NCI-H748 (cell line): ENCODE measurements around the gene TMEM144.

Experiments
- DNase-seq: peaks from one replicate; lab custom pipeline; 2025; ENCODE audit not compliant: unreplicated experiment; lab: John Stamatoyannopoulos, UW

The TMEM144 gene

GRCh38 chr4:158209825-158210807 is at the start of gene TMEM144:
Gene TMEM144 (plus strand): TSS chr4:158210486. CDS start chr4:158212668, 2,182 bp downstream.
- peak; percentile 60 for DNase-seq

DNA sequence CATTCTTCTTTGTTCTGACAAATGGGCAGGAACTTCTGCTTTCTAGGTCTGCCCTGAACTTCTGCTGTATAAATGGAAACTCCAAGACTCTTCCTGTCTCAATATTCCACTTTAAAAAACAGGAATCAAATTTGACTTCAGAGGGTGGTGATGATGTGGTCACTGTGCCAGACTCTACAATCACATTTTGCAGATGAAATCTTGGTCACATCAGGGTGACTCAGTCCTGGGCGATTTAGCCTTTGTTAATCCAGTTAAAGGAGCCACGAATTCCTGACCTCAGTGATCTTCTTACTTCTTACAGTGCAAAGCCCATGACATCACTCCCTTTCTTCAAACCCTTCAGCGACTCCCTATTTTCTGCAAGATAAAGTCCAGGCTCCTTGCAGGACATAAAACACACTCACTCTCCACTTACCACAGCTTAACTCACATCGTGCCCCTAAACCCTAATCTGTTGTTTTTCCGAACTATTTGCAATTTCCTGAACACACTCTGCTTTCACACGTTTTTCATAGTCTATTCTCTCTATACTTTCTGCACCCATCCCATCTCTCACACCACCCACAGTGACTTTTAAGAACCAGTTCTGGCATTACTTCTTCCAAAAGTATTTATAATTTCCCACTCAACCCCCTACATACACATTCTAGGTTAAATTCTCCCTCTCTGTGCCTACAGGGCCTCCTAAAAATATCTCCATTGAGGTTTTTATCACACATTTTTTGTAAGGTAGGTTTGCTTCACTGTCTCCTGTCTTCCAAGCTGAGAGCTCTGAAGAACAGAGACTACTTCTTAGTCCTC is 48.5 kb upstream of the TMEM144 start:
- DNase-seq = no peak

DNA sequence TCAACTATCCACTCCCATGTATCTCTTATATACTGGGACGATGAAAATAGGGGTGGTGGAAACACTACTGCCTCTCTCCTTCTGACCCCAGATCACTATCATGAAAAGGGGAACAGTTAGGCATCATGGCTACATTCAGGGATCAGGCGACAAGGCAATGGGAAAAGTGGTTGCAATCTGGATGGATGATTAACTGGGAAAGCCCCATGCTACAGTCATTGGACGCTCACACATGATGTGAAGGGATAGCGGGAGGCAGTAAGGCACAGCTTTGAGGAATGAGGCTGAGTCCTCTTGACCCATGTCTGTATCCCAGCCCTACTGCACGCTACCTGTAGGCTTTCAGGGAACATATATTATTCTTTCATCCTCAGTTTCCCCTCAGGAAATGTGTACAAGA is 47.7 kb upstream of the TMEM144 start:
- no peak for DNase-seq

DNA sequence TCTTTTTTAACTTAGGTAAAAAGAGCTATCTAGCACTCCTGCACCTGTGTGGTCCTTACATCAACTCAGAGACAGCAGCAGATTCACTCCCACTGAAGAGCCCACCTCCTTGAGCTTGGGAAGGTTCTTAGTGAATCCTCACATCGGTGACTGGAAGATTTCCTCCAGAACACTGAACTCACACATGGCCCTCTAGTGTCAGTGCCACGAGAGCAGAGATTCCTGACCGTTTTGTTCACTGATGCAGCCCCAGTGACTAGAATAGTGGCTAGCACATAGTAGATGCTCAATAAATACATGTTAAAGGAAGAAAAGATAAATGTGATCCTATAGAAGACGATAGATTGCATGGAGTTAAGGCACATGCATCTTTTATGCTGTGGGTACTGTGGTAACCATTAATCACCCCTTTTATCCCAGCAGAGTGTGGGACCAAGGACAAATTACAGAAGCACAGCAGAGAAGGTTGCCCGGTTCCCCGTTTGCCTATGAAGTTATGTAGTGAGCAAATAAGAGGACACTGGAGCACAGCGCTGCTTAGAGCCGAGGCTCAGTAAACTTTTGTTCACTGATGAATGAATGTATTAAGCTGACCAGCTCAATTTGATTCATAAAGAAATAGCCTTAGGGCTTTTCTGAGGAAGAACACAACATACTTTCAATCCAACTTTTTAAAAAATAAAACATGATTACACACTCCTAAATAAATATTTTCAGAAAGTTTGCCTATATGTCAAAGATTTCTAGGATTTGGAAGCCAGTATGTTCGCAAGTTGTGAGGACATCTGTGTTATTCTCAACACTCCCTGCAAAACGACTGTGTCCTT is 46.1 kb upstream of the TMEM144 start:
- no peak for DNase-seq

GRCh38 chr4:158164768-158165213 is 45.5 kb upstream of the TMEM144 start:
- DNase-seq = no peak

- DNase-seq = no peak
Measured at GRCh38 chr4:158166701-158167100, 43.6 kb upstream of the TMEM144 start.

DNA sequence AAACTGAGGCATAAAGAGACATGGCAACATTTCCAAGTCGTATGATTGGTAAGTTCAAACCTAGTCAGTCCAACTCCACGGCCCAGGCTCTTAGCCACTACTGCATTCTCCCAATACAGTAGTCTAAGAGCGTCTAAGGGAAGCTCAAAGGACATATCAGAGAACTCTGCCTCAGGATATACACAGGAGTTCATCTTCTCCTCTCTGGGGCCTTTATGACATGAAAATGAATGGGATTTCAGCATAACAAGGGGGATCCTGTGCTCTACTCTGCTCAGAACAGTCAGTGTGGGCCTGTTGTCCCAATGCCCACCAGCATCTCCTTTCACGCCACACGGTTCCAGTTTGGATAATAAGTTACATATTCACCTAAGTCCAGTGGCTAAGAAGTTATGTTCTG is 41.7 kb upstream of the TMEM144 start:
- DNase-seq = no peak

DNA sequence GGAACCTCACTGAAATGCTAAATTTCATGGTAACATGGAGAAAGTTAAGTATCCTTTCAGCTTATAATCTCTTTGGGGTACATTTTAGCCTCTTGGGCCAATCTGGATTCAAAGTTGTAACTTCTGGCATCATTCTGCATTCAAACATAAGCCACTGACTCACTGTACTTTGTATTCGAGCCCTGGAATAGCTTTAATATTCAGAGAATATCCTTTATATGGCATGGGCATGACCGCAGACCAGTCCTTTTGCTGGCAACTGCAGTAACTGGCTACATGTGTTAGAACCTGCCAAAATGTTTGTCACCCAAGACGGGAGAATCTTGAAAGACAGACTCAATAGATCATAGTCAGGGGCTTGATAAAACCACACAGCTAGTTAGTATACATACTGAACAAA is 40.8 kb upstream of the TMEM144 start:
- DNase-seq = no peak

- DNase-seq = peak; percentile 3
Measured at GRCh38 chr4:158169931-158170690, 40.2 kb upstream of the TMEM144 start.

GRCh38 chr4:158170691-158171561 is 39.4 kb upstream of the TMEM144 start:
- DNase-seq = no peak

DNA sequence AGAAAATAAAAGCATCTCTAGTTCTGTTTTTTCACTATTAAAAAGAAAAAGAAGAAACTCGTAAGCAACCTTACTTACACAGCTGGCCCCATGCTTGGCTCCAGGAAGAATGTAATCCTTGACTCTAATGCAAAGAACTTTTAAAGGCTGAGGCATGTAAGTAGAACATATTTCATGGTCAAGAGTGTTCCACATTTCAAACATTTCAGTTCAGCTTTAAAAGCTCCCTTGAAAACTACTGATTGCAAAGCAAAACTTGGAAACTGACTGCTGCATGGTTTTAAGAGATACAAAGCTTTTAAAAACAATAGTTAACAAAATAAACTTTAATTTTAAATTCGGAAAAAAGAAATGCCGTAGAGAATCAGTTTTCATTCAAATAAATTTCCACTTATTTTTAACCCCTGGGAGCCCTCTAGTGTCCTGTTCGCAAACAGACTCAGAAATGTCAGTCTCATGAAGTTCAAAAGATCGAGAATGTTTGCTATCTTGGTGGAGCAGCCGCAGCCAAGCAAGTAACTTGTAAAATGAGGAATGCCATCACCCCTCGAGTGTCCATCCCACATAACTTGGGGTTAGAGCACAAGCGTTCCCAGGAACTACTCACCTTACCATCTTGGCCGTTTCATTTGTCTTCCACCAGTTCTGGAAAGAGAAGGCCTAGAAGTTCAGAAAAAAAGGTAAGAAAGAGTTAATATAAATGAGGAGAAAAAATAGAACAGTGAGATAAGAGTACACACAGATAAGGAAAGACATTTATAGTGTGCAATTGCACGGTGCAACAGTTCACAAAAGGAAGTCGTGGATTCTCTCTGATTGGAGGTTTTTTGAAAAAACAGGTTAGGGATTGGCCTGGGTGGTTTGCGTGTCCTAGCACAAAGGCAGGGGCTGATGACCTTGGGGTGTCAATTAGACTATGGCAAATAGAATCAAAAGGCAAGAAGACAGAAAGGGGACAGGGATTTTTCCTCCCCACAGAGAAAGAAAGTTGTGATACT is 37.7 kb upstream of the TMEM144 start, which contains the start of gene GASK1B:
GASK1B (minus strand) TSS at position 765 of the 998 bp plus-strand sequence. CDS start 1,650 bp downstream, outside the sequence.
- DNase-seq = peak; percentile 53

- DNase-seq = no peak
Measured at GRCh38 chr4:158176108-158176507, 34.2 kb upstream of the TMEM144 start.

- no peak for DNase-seq
Measured at GRCh38 chr4:158176776-158177175, 33.5 kb upstream of the TMEM144 start.

GRCh38 chr4:158179465-158179864 is 30.8 kb upstream of the TMEM144 start:
- DNase-seq = no peak

DNA sequence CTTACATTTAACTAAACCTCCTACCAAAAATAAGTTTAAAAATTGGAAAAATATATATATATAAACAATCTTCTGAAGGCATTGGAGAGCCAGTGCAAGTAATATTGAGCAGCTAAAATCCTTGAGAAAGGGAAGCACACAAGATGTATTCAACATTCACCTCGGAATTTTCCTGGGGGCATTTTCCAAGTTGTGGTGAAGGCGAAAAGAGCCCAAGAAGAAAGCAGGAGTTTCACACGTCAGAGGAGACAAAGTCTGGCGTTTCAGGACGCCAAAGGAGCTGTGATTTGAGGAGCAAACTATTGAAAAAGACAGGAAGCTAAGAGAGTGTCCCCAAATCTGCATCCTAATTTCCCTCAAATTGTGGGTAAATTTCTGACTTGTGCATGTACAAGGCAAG is 28.4 kb upstream of the TMEM144 start:
- DNase-seq = no peak

GRCh38 chr4:158182736-158183135 is 27.6 kb upstream of the TMEM144 start:
- DNase-seq = no peak

DNA sequence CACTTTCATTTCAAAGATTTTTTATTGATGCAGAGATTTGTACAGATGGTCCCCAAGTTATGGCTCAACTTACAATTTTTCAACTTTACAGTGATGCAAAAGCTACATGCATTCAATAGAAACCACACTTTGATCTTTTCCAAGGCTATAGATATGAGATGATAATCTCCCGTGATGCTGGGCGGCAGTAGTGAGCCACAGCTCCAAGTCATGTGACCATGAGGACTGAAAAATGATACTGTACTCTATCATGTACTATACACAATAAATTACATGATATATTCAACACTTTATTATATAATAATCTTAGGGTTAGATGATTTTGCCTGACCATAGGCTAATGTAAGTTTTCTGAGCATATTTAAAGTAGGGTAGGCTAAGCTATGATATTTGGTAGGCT is 23.5 kb upstream of the TMEM144 start:
- no peak for DNase-seq

DNA sequence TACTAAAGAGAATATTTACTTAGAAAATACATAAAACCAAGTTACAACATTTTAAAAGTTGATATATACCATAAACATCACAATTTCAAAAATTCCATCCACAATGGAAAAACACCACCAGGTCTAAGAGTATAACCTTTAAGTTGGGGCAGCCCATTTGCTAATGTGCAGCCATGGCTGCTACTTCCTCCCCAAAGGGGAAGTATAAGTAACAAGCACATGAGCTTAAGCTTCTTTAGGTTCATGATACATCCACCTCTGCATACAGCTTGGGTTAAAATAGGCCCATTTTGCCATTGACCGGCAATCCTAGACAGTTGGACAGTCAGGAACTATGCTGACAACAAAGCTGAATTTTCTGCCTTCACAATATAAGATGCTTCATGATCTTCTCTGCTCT is 20.9 kb upstream of the TMEM144 start:
- no peak for DNase-seq
